Activated naive CD4-positive, alpha-beta T cell treated with anti-CD3 and anti-CD28 coated beads for 36 hours (primary cell): ENCODE results near the gene HMCN1. TPM values are rescaled to one million over a fixed set of nuclear protein-coding genes. Genes with fewer than 3 reads are reported as not detected.

Experiments used
- CTCF ChIA-PET: fragments of 350-600 bp; sonication (Branson Sonifier 250); formaldehyde crosslinking; loops from one replicate; lab custom pipeline; 2021; ENCODE audit warnings: antibody characterized with exemption; lab: Charles Lee
- DNase-seq: peaks from one replicate; pipeline ENCODE4 v3.0.0-alpha.2; 2020
- H3K27ac Mint-ChIP-seq: one replicate; pipeline ENCODE4 v1.8.0; 2021; ENCODE audit warnings: mild to moderate bottlenecking, mixed read lengths
- H3K27me3 Mint-ChIP-seq: one replicate; pipeline ENCODE4 v1.8.0; 2021; ENCODE audit warnings: low read depth, mixed read lengths
- H3K36me3 Mint-ChIP-seq: one replicate; pipeline ENCODE4 v1.8.0; 2021; ENCODE audit warnings: low read depth, mixed read lengths
- H3K4me1 Mint-ChIP-seq: one replicate; pipeline ENCODE4 v1.8.0; 2021; ENCODE audit warnings: low read depth, mixed read lengths
- H3K4me3 Mint-ChIP-seq: one replicate; pipeline ENCODE4 v1.8.0; 2021; ENCODE audit warnings: mild to moderate bottlenecking, moderate library complexity, mixed read lengths
- H3K9me3 Mint-ChIP-seq: one replicate; pipeline ENCODE4 v1.8.0; 2021; ENCODE audit warnings: mixed read lengths
- intact Hi-C: fragments of 100-400 bp; cut with micrococcal nuclease; formaldehyde crosslinking; loops from one replicate; pipeline ENCODE4 v1.15.1; 2023
- total RNA-seq, 2 experiments: library from RNA; stranded (reverse); gene quantifications; one replicate each; pipeline ENCODE4 v1.2.3, GENCODE V29; 2021

The HMCN1 gene
- total RNA-seq, 2 experiments from 2014 or later, result 0.12 TPM; not detected in 1

GRCh38 chr1:186043296-186043695 is 309.1 kb downstream of the HMCN1 start:
- Mint-ChIP-seq H3K4me1 (no peaks in the 10 kb centered on the region), H3K27me3 (no peaks in the 10 kb centered on the region), H3K27ac (no peak overlapping the region), H3K9me3 (no peaks in the 10 kb centered on the region), H3K4me3 (no peak overlapping the region), H3K36me3 (no peaks in the 10 kb centered on the region)
- intact Hi-C loops, result no loop called here
- no peak for DNase-seq
- CTCF ChIA-PET, result no interaction called here

DNA sequence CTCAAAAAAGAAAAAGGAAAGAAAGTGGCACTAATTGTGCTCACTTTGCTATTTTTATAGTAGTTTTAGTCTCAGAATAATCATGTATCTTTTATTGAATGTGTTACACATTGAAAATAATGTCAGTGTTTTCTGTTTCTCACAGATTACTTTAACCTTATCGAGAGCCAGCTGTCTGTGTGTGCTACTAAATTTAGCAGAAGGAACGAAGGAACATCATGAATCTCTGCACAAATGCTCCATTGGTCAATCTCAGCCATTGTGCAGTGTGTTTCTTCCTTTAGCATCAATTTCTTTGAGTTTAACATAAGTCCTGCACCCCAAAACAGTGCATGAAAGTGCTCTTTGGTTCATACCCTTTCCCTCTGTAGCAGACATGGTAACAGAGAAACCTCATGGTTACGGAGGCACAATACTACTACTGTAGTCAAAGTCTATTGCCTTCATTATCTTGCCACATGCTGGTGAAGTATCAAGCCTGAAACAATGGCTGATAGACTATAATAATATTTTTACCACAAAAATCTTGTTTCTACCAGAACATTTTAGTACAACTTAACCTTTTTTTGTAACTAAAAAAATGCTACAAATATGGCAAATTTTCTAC is 310.0 kb downstream of the HMCN1 start:
- DNase-seq, result no peak
- Mint-ChIP-seq H3K4me1 (no peaks in the 10 kb centered on the region), H3K27ac (no peak overlapping the region), H3K27me3 (no peaks in the 10 kb centered on the region), H3K9me3 (no peaks in the 10 kb centered on the region), H3K36me3 (no peaks in the 10 kb centered on the region), H3K4me3 (no peak overlapping the region)
- CTCF ChIA-PET, result no interaction called here
- intact Hi-C loops, result no loop called here

DNA sequence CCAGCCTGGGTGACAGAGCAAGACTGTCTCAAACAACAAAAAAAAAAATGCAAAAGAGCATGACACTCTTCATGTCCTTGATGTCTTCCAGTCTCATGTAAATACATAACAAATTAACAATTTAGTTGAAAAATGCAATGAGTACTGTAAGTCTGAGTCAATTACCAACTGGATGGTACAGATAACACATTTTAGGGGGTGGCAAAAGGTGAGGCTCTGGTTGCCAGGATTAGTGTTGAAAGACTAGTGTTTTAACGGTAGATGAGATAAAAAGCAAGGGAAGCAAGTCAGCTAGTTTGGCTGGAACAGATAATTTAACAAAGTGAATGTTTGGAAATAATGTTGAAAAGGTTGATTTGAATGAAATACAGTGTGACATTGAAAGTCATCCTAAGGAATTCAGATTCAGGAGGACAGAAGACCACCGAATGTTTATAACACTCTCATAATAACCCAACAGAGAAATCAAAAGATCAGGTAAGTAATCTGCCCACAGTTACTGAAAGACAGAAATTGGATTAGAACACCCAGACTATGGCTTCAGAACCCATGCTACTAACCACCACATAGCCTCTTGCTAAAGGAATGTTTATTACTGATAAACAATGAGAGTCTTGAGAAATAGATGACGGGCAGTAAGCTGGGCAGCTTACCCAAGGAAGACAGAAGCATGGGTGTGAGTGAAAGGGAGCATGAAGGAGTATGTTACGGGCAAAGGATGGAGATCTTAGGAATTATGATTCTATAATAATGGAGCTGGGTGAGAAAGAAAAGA is 312.4 kb downstream of the HMCN1 start:
- Mint-ChIP-seq H3K9me3 (no peaks in the 10 kb centered on the region), H3K27ac (no peak overlapping the region), H3K27me3 (no peaks in the 10 kb centered on the region), H3K36me3 (no peaks in the 10 kb centered on the region), H3K4me3 (no peak overlapping the region), H3K4me1 (peaks cover 7% of the 10 kb centered on the region)
- CTCF ChIA-PET, result no interaction called here
- intact Hi-C loops, result no loop called here
- DNase-seq, result no peak

GRCh38 chr1:186050360-186050759 is 316.2 kb downstream of the HMCN1 start:
- H3K27me3 Mint-ChIP-seq, result peaks cover 3% of the 10 kb centered on the region
- H3K4me3 Mint-ChIP-seq, result no peak overlapping the region
- intact Hi-C loops, result loop anchor here (1.0 kb wide), 1 partner anchor 62 kb away; no protein-coding TSS in a partner anchor

DNA sequence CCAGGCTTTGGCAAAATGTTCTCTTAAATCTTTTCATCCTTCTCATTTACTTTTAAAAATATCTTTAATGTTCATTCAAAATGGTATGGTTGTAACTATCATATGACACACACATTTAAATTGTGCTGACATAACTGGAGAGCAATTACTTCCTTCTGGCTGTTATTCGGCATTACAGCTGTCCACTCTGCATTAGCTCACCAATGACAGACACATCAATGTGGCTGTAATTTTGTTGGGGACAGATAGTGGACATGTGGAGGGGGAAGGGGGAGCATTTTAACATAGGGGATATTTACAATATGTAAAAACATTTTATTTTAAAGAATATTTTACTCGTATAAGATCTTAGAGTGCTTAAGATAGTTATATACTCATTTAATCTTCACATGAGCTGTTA is 319.8 kb downstream of the HMCN1 start:
- no peak for DNase-seq
- H3K36me3 Mint-ChIP-seq, result no peaks in the 10 kb centered on the region
- CTCF ChIA-PET, result interaction anchor here (1.1 kb wide), 1 partner anchor 214 kb away, joined by 3 read pairs; no protein-coding TSS in a partner anchor

More at GRCh38 chr1:186050360-186050759, 316.2 kb downstream of the HMCN1 start:
- CTCF ChIA-PET, result no interaction called here
- H3K27ac Mint-ChIP-seq, result no peak overlapping the region
- DNase-seq, result no peak
- H3K36me3 Mint-ChIP-seq, result no peaks in the 10 kb centered on the region
- peaks cover 7% of the 10 kb centered on the region for H3K4me1 Mint-ChIP-seq
- no peaks in the 10 kb centered on the region for H3K9me3 Mint-ChIP-seq

DNA sequence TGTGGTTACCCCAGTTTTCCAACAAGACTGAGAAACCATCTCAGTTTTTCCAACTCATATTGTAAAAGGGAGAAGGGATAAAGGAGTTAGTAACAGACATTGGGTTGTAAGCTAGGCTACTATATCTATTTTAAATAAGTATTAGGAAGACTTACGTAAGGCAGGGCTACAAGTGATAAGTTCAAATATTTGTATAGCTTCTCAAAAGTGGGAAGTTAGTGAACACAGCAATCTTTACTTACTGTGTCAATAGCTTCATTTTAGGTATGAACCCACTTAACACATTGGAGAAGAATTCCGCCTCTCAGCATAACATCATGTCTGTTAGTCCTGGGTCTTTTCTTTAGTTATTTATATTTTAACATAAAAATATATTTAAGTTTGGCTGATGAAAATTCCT is 320.7 kb downstream of the HMCN1 start:
- no peaks in the 10 kb centered on the region for H3K9me3 Mint-ChIP-seq
- CTCF ChIA-PET, result interaction anchor here (1.1 kb wide), 1 partner anchor 215 kb away, joined by 3 read pairs; no protein-coding TSS in a partner anchor
- peaks cover 3% of the 10 kb centered on the region for H3K27me3 Mint-ChIP-seq
- intact Hi-C loops, result no loop called here
- H3K4me3 Mint-ChIP-seq, result no peak overlapping the region
- DNase-seq, result no peak
- H3K27ac Mint-ChIP-seq, result no peak overlapping the region
- no peaks in the 10 kb centered on the region for H3K36me3 Mint-ChIP-seq
- H3K4me1 Mint-ChIP-seq, result peaks cover 11% of the 10 kb centered on the region

More for the DNA sequence above, 319.8 kb downstream of the HMCN1 start:
- intact Hi-C loops, result no loop called here
- no peaks in the 10 kb centered on the region for H3K9me3 Mint-ChIP-seq
- H3K4me3 Mint-ChIP-seq, result no peak overlapping the region
- peaks cover 11% of the 10 kb centered on the region for H3K4me1 Mint-ChIP-seq
- peaks cover 3% of the 10 kb centered on the region for H3K27me3 Mint-ChIP-seq
- H3K27ac Mint-ChIP-seq, result no peak overlapping the region

- intact Hi-C loops, result no loop called here
- Mint-ChIP-seq H3K27ac (no peak overlapping the region), H3K4me3 (no peak overlapping the region), H3K27me3 (peaks cover 3% of the 10 kb centered on the region), H3K4me1 (peaks cover 4% of the 10 kb centered on the region), H3K9me3 (no peaks in the 10 kb centered on the region), H3K36me3 (no peaks in the 10 kb centered on the region)
- CTCF ChIA-PET, result no interaction called here
- no peak for DNase-seq
These were observed 321.7 kb downstream of the HMCN1 start for GRCh38 chr1:186055846-186056245.

DNA sequence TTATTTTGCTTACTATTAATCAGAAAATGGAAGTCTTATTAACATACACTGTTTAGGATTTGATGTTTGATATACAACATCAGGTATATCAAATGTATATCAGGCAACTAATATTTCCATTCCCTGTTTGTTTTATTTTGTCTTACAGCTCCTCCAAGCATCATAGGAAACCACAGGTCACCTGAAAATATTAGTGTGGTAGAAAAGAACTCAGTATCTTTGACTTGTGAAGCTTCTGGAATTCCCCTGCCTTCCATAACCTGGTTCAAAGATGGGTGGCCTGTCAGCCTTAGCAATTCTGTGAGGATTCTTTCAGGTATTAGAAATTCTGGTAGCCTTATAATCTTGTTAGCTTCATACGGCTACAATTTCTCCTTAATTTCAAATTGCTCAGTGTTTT is 322.9 kb downstream of the HMCN1 start:
- no peak overlapping the region for H3K4me3 Mint-ChIP-seq
- intact Hi-C loops, result no loop called here
- DNase-seq, result no peak
- no peak overlapping the region for H3K27ac Mint-ChIP-seq
- CTCF ChIA-PET, result no interaction called here
- no peaks in the 10 kb centered on the region for H3K36me3 Mint-ChIP-seq
- peaks cover 3% of the 10 kb centered on the region for H3K27me3 Mint-ChIP-seq
- peaks cover 4% of the 10 kb centered on the region for H3K4me1 Mint-ChIP-seq
- H3K9me3 Mint-ChIP-seq, result no peaks in the 10 kb centered on the region

DNA sequence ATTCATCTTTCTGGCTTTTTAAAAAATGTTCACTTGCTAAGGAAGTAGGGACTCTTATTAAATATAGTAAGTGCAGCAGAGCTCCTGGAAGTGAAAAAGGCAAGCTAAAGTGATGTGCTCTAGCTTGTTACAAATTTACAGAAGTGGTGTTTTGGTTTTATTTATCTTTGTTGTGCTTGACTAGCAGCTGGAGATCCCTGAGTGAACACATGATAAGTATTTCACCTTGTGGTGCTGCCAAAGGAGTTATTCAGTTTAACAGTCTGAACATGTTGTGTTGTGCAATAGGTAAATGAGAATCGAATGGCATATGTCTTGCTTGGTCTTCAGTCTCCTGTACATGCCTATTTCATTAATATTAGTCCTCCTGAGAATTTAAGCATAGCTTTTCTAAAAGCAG is 325.1 kb downstream of the HMCN1 start:
- Mint-ChIP-seq H3K4me1 (peaks cover 4% of the 10 kb centered on the region), H3K36me3 (no peaks in the 10 kb centered on the region), H3K4me3 (no peak overlapping the region), H3K27me3 (peaks cover 3% of the 10 kb centered on the region), H3K9me3 (no peaks in the 10 kb centered on the region), H3K27ac (no peak overlapping the region)
- DNase-seq, result no peak
- intact Hi-C loops, result no loop called here
- CTCF ChIA-PET, result no interaction called here

GRCh38 chr1:186059752-186060151 is 325.6 kb downstream of the HMCN1 start:
- H3K4me3 Mint-ChIP-seq, result no peak overlapping the region
- no peak for DNase-seq
- H3K27me3 Mint-ChIP-seq, result no peaks in the 10 kb centered on the region
- peaks cover 4% of the 10 kb centered on the region for H3K4me1 Mint-ChIP-seq
- CTCF ChIA-PET, result no interaction called here
- intact Hi-C loops, result no loop called here
- H3K9me3 Mint-ChIP-seq, result no peaks in the 10 kb centered on the region
- no peaks in the 10 kb centered on the region for H3K36me3 Mint-ChIP-seq
- no peak overlapping the region for H3K27ac Mint-ChIP-seq

DNA sequence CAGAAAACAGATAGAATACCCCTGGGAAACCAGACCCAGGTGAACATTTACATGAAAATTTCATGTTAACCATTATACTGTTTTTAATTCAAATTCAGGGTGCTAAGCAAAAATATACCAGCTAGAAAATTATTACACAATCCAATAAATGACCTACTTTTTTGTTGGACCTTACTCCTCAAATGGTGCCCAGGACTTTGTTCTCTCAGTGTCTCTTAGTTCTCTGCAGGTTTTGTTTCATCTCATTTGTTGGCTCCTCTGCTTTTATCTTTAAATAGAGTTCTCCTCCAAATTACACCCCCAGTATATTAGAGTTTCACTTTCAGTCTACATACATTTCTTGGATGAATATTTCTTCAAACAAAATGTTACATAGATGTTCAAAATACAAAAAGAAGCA is 326.0 kb downstream of the HMCN1 start:
- peaks cover 4% of the 10 kb centered on the region for H3K4me1 Mint-ChIP-seq
- no peak overlapping the region for H3K27ac Mint-ChIP-seq
- no peak overlapping the region for H3K4me3 Mint-ChIP-seq
- H3K27me3 Mint-ChIP-seq, result no peaks in the 10 kb centered on the region
- no peaks in the 10 kb centered on the region for H3K9me3 Mint-ChIP-seq
- no peaks in the 10 kb centered on the region for H3K36me3 Mint-ChIP-seq
- no peak for DNase-seq
- CTCF ChIA-PET, result no interaction called here
- intact Hi-C loops, result no loop called here

DNA sequence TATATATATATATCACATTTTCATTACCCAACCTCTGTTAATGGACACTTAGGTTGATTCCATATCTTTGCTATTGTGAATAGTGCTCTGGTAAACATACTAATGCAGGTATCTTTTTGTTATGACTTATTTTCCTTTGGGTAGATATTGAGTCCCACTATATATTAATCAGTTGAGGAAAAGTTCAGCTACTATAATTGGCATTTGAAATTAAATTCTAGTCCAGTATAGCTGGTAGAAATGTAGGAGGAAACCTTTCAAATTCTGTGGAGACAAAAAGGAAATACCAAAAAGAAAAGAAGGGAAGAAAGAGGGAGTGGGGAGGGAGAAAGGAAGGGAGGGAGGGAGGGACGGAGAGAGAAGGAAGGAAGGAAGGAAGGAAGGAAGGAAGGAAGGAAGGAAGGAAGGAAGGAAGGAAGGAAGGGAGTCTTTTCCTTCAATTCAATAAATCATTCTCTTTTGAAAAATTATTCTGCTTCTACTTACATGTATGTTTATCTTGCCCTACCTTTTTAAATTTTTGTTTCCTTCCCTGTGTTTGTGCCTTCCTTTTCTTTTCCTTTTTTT is 329.0 kb downstream of the HMCN1 start:
- Mint-ChIP-seq H3K4me1 (no peaks in the 10 kb centered on the region), H3K27ac (no peak overlapping the region), H3K36me3 (no peaks in the 10 kb centered on the region), H3K27me3 (no peaks in the 10 kb centered on the region), H3K9me3 (no peaks in the 10 kb centered on the region), H3K4me3 (no peak overlapping the region)
- intact Hi-C loops, result no loop called here
- no peak for DNase-seq
- CTCF ChIA-PET, result no interaction called here
